HepG2 (cell line): Measurements from ENCODE around the gene RFX2. TPM values are rescaled to one million over a fixed set of nuclear protein-coding genes. Genes with fewer than 3 reads are reported as not detected.

ENCODE experiments used
- AKNA ChIP-seq: sonication (generic); formaldehyde crosslinking; IDR thresholded peaks from 2 replicates; pipeline ENCODE4 v1.4.0; 2020; ENCODE audit warnings: missing genetic modification reagents, borderline replicate concordance
- CBX2 ChIP-seq, 2 experiments: fragments of 200-600 bp in 1 of 2; sonication (generic); formaldehyde crosslinking in 1 of 2; IDR thresholded peaks; 2 replicates each; pipeline versions ENCODE4 v1.7.0 to v1.8.1; 2018 to 2022; ENCODE audit warnings: low read depth in 2 of 2, low read length in 1 of 2, mild to moderate bottlenecking in 1 of 2, missing genetic modification reagents in 1 of 2
- CHD2 ChIP-seq: IDR thresholded peaks from 2 replicates; pipeline ENCODE4 v1.6.1; 2011; ENCODE audit warnings: low read depth, low read length, improper control_type of control experiment
- FIP1L1 ChIP-seq: fragments of 200-400 bp; formaldehyde crosslinking; IDR thresholded peaks from 2 replicates; pipeline ENCODE4 v1.6.1; 2018; ENCODE audit warnings: low read depth, mild to moderate bottlenecking, low read length, moderate library complexity, borderline replicate concordance; ENCODE audit not compliant: insufficient read depth
- FOSL2 ChIP-seq: sonication (generic); formaldehyde crosslinking; IDR thresholded peaks from 2 replicates; pipeline ENCODE4 v1.4.0; 2020; ENCODE audit warnings: missing genetic modification reagents
- GPBP1L1 ChIP-seq: sonication (generic); formaldehyde crosslinking; IDR thresholded peaks from 2 replicates; pipeline ENCODE4 v1.5.0; 2020; ENCODE audit warnings: mild to moderate bottlenecking, missing genetic modification reagents
- KDM3A ChIP-seq: IDR thresholded peaks from 2 replicates; pipeline ENCODE4 v1.6.1; 2018; ENCODE audit warnings: low read depth, missing compliant biosample characterization
- NCOR1 ChIP-seq: fragments of 200-600 bp; sonication (generic); IDR thresholded peaks from 2 replicates; pipeline ENCODE4 v1.7.0; 2017; ENCODE audit warnings: antibody characterized with exemption, low read length, borderline replicate concordance
- NFRKB ChIP-seq: fragments of 450-650 bp; IDR thresholded peaks from 2 replicates; pipeline ENCODE4 v1.6.1; 2017
- PHF20 ChIP-seq: sonication (generic); formaldehyde crosslinking; IDR thresholded peaks from 2 replicates; pipeline ENCODE4 v1.5.0; 2020; ENCODE audit warnings: mild to moderate bottlenecking, missing genetic modification reagents
- RAD51 ChIP-seq: fragments of 450-650 bp; IDR thresholded peaks from 2 replicates; pipeline ENCODE4 v1.6.1; 2016; ENCODE audit warnings: borderline replicate concordance
- ZNF451 ChIP-seq: sonication (generic); formaldehyde crosslinking; IDR thresholded peaks from 2 replicates; pipeline ENCODE4 v1.5.0; 2020; ENCODE audit warnings: mild to moderate bottlenecking, missing genetic modification reagents
- ZNF576 ChIP-seq: sonication (generic); formaldehyde crosslinking; IDR thresholded peaks from 2 replicates; pipeline ENCODE4 v1.4.0; 2020; ENCODE audit warnings: mild to moderate bottlenecking, missing genetic modification reagents
- ZNF788 ChIP-seq: sonication (generic); formaldehyde crosslinking; IDR thresholded peaks from 2 replicates; pipeline ENCODE4 v1.5.0; 2020; ENCODE audit warnings: mild to moderate bottlenecking, missing genetic modification reagents, borderline replicate concordance
- polyA plus RNA-seq, 8 experiments: library from polyadenylated mRNA; depleted of rRNA in 3 of 8; stranded (reverse) in 7 of 8; unstranded in 1 of 8; fragments of >200 nt; fragmentation: Illumina TruSeq in 4 of 8; extraction: Trizol in 4 of 8; gene quantifications; 2 replicates each; pipeline versions ENCODE4 v1.2.1 to v1.2.3, GENCODE V29; 2011 to 2016; ENCODE audit warnings: low read depth in 4 of 8, missing spikeins in 1 of 8, mixed read lengths in 1 of 8; ENCODE audit not compliant: insufficient read depth in 1 of 8
- total RNA-seq, 5 experiments: library from RNA; depleted of rRNA; stranded (reverse); fragments of >200 nt; fragmentation: Illumina TruSeq; extraction: Trizol; gene quantifications; 2 replicates each; pipeline ENCODE4 v1.2.3, GENCODE V29; 2016; ENCODE audit warnings: low read depth in 1 of 5
- TF ChIP-seq, protein P1 (sequence below): sonication (generic); formaldehyde crosslinking; IDR thresholded peaks from 2 replicates; pipeline ENCODE4 v1.5.1; 2020; ENCODE audit warnings: missing genetic modification reagents, mild to moderate bottlenecking, borderline replicate concordance
- TF ChIP-seq, protein P2 (sequence below): sonication (generic); formaldehyde crosslinking; conservative IDR thresholded peaks from 2 replicates; pipeline ENCODE4 v1.4.0; 2020; ENCODE audit warnings: mild to moderate bottlenecking, missing genetic modification reagents, moderate library complexity

RFX2 gene
- total and polyA plus RNA-seq, 2 of the 13 experiments (the other 11 are each of a cell fraction or from before 2014, with no cell fraction given): 2.8 to 3.3 TPM

DNA sequence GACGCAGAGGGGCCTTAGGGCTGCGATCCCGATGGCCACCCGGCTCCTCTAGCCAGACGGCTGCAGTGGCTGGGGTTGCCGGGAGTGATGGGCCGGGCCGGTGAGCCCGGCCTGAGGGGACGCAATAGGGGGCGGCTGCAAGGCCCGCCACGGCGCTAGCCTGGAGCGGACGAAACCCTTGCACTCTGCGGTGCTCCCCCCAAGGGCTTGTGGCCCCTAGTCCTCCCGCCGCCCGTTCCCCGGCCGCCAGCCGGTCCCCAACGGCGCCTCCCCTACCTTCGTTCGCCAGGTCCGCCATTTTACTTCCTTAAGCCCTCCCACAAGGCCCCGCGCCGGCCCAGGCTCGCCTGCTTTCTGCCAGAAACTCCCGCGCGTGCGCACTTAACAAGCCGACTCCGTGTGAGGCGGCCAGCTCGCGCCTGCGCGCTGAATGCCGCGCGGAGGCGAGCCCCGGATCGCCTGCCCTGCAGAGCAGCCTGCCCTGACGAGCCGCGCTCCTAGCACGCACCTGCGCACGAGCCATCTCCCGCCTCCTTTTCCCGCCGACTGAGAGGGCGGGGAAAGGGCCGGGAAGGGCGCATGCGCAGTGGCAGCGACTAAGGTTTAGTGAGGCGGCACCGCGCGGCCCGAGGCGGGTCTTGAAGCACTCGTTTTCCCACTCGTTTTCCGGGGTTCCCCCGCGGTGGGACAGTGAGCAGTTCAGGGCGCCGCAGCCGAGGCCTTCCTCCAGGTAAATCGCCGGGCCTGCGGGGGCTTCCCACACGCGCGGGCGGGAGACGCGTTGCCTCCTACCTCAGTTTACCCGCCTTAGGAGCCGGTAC is 132.3 kb downstream of the RFX2 start, which contains the start of gene RANBP3 (continued):
- TF ChIP-seq GPBP1L1: no peak
- peak; percentile 100 for TF ChIP-seq ZNF451 (CRISPR knock-in tag)
- TF ChIP-seq CBX2 (IDR thresholded peaks at IDR 0.05; ENCODE audit: low read depth, low read length): no peak
- TF ChIP-seq CBX2 (CRISPR knock-in tag; IDR thresholded peaks at IDR 0.05; ENCODE audit: low read depth): peak; percentile 95; the same call in 1 of the 2 replicates
- peak; percentile 92 for TF ChIP-seq KDM3A (CRISPR knock-in tag)
- peak; percentile 92; the same call in 1 of the 2 replicates for TF ChIP-seq FIP1L1
- TF ChIP-seq NFRKB: no peak
- TF ChIP-seq CHD2: no peak
- TF ChIP-seq ZNF788 (CRISPR knock-in tag): peak; percentile 100
- TF ChIP-seq RAD51: no peak
- TF ChIP-seq NCOR1: no peak
- TF ChIP-seq AKNA (CRISPR knock-in tag): peak; percentile 99
- peak; percentile 87 for TF ChIP-seq PHF20 (CRISPR knock-in tag)
- TF ChIP-seq, protein P1, sequence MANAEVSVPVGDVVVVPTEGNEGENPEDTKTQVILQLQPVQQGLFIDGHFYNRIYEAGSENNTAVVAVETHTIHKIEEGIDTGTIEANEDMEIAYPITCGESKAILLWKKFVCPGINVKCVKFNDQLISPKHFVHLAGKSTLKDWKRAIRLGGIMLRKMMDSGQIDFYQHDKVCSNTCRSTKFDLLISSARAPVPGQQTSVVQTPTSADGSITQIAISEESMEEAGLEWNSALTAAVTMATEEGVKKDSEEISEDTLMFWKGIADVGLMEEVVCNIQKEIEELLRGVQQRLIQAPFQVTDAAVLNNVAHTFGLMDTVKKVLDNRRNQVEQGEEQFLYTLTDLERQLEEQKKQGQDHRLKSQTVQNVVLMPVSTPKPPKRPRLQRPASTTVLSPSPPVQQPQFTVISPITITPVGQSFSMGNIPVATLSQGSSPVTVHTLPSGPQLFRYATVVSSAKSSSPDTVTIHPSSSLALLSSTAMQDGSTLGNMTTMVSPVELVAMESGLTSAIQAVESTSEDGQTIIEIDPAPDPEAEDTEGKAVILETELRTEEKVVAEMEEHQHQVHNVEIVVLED (CRISPR knock-in tag): peak; percentile 90
- TF ChIP-seq, protein P2, sequence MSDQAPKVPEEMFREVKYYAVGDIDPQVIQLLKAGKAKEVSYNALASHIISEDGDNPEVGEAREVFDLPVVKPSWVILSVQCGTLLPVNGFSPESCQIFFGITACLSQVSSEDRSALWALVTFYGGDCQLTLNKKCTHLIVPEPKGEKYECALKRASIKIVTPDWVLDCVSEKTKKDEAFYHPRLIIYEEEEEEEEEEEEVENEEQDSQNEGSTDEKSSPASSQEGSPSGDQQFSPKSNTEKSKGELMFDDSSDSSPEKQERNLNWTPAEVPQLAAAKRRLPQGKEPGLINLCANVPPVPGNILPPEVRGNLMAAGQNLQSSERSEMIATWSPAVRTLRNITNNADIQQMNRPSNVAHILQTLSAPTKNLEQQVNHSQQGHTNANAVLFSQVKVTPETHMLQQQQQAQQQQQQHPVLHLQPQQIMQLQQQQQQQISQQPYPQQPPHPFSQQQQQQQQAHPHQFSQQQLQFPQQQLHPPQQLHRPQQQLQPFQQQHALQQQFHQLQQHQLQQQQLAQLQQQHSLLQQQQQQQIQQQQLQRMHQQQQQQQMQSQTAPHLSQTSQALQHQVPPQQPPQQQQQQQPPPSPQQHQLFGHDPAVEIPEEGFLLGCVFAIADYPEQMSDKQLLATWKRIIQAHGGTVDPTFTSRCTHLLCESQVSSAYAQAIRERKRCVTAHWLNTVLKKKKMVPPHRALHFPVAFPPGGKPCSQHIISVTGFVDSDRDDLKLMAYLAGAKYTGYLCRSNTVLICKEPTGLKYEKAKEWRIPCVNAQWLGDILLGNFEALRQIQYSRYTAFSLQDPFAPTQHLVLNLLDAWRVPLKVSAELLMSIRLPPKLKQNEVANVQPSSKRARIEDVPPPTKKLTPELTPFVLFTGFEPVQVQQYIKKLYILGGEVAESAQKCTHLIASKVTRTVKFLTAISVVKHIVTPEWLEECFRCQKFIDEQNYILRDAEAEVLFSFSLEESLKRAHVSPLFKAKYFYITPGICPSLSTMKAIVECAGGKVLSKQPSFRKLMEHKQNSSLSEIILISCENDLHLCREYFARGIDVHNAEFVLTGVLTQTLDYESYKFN (CRISPR knock-in tag): peak; percentile 78
- TF ChIP-seq ZNF576 (CRISPR knock-in tag): peak; percentile 99
- peak; percentile 78 for TF ChIP-seq FOSL2 (CRISPR knock-in tag)
